Measurements from ENCODE around the gene GTF3C2. TPM values are rescaled to one million over a fixed set of nuclear protein-coding genes. Genes with fewer than 3 reads are reported as not detected.

The GTF3C2 gene
- total and polyA plus RNA-seq, 9 of the 15 experiments (the other 6 are each of a cell fraction or from before 2014, with no cell fraction given) = 35.5 to 96.8 (median 53.0) TPM

GRCh38 chr2:27379836-27380625 is 23.5 kb upstream of the GTF3C2 start (continued):
- TF ChIP-seq ZNF77 (CRISPR knock-in tag; IDR thresholded peaks at IDR 0.05) = no peak
- no peak for TF ChIP-seq ZNF436 (CRISPR knock-in tag; IDR thresholded peaks at IDR 0.05)
- peak; percentile 57; the same call in 1 of the 2 replicates for TF ChIP-seq LCOR (CRISPR knock-in tag; IDR thresholded peaks at IDR 0.05)
- TF ChIP-seq NFATC3 (IDR thresholded peaks at IDR 0.05) = no peak
- TF ChIP-seq ATF7 (IDR thresholded peaks at IDR 0.05) = peak; percentile 32; the same call in 1 of the 2 replicates
- no peak for TF ChIP-seq HCFC1 (IDR thresholded peaks at IDR 0.05; ENCODE audit: low read depth, low read length)
- no peak for TF ChIP-seq KHSRP (IDR thresholded peaks at IDR 0.05)
- TF ChIP-seq TAF15 (IDR thresholded peaks at IDR 0.05; ENCODE audit: low read depth, low read length) = no peak
- TF ChIP-seq, protein P1, sequence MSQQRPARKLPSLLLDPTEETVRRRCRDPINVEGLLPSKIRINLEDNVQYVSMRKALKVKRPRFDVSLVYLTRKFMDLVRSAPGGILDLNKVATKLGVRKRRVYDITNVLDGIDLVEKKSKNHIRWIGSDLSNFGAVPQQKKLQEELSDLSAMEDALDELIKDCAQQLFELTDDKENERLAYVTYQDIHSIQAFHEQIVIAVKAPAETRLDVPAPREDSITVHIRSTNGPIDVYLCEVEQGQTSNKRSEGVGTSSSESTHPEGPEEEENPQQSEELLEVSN (IDR thresholded peaks at IDR 0.05; ENCODE audit: borderline replicate concordance in 1 of 2, extremely low read depth in 1 of 2, insufficient read depth in 1 of 2, insufficient read length in 1 of 2, low read depth in 1 of 2, low read length in 1 of 2, poor library complexity in 1 of 2, severe bottlenecking in 1 of 2) = peak; percentile 13 to 35
- TF ChIP-seq POLR3G (IDR thresholded peaks at IDR 0.05; ENCODE audit: extremely low read depth, insufficient read length, insufficient replicate concordance) = no peak
- no peak for TF ChIP-seq PHF8 (IDR thresholded peaks at IDR 0.05; ENCODE audit: borderline replicate concordance, low read length)
- no peak for TF ChIP-seq PHF20 (IDR thresholded peaks at IDR 0.05; ENCODE audit: partially characterized antibody)
- TF ChIP-seq MXI1 (IDR thresholded peaks at IDR 0.05; ENCODE audit: low read depth, low read length) = no peak
- TF ChIP-seq ETV1 (tag; conservative IDR thresholded peaks at IDR 0.05; ENCODE audit: low read depth) = no peak
- no peak for TF ChIP-seq TBP (optimal IDR thresholded peaks at IDR 0.05; ENCODE audit: low read depth, low read length)
- TF ChIP-seq, protein P2, sequence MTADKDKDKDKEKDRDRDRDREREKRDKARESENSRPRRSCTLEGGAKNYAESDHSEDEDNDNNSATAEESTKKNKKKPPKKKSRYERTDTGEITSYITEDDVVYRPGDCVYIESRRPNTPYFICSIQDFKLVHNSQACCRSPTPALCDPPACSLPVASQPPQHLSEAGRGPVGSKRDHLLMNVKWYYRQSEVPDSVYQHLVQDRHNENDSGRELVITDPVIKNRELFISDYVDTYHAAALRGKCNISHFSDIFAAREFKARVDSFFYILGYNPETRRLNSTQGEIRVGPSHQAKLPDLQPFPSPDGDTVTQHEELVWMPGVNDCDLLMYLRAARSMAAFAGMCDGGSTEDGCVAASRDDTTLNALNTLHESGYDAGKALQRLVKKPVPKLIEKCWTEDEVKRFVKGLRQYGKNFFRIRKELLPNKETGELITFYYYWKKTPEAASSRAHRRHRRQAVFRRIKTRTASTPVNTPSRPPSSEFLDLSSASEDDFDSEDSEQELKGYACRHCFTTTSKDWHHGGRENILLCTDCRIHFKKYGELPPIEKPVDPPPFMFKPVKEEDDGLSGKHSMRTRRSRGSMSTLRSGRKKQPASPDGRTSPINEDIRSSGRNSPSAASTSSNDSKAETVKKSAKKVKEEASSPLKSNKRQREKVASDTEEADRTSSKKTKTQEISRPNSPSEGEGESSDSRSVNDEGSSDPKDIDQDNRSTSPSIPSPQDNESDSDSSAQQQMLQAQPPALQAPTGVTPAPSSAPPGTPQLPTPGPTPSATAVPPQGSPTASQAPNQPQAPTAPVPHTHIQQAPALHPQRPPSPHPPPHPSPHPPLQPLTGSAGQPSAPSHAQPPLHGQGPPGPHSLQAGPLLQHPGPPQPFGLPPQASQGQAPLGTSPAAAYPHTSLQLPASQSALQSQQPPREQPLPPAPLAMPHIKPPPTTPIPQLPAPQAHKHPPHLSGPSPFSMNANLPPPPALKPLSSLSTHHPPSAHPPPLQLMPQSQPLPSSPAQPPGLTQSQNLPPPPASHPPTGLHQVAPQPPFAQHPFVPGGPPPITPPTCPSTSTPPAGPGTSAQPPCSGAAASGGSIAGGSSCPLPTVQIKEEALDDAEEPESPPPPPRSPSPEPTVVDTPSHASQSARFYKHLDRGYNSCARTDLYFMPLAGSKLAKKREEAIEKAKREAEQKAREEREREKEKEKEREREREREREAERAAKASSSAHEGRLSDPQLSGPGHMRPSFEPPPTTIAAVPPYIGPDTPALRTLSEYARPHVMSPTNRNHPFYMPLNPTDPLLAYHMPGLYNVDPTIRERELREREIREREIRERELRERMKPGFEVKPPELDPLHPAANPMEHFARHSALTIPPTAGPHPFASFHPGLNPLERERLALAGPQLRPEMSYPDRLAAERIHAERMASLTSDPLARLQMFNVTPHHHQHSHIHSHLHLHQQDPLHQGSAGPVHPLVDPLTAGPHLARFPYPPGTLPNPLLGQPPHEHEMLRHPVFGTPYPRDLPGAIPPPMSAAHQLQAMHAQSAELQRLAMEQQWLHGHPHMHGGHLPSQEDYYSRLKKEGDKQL (CRISPR knock-in tag; IDR thresholded peaks at IDR 0.05; ENCODE audit: borderline replicate concordance) = no peak
- TF ChIP-seq, protein P3, sequence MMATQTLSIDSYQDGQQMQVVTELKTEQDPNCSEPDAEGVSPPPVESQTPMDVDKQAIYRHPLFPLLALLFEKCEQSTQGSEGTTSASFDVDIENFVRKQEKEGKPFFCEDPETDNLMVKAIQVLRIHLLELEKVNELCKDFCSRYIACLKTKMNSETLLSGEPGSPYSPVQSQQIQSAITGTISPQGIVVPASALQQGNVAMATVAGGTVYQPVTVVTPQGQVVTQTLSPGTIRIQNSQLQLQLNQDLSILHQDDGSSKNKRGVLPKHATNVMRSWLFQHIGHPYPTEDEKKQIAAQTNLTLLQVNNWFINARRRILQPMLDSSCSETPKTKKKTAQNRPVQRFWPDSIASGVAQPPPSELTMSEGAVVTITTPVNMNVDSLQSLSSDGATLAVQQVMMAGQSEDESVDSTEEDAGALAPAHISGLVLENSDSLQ (IDR thresholded peaks at IDR 0.05) = no peak
- TF ChIP-seq TRIM28 (IDR thresholded peaks at IDR 0.05) = peak; percentile 15; the same call in 1 of the 2 replicates
- no peak for TF ChIP-seq CREB3L1 (IDR thresholded peaks at IDR 0.05; ENCODE audit: borderline replicate concordance, low read depth)
